Keratinocyte (primary cell): ENCODE data around the gene CHSY1.

ENCODE experiments used
- CTCF ChIP-seq, 3 experiments: IDR thresholded peaks in 1 of 3; conservative IDR thresholded peaks in 1 of 3; optimal IDR thresholded peaks in 1 of 3; 2 replicates in 2 of 3; 3 replicates in 1 of 3; pipeline versions ENCODE3 to v1.5.1; 2011; ENCODE audit warnings: low read length in 3 of 3, mild to moderate bottlenecking in 3 of 3, moderate library complexity in 2 of 3, control low read depth in 1 of 3, inconsistent platforms in 1 of 3; ENCODE audit not compliant: insufficient read depth in 2 of 3; ENCODE audit errors: extremely low read depth in 1 of 3
- EZH2 ChIP-seq: IDR thresholded peaks from one replicate; pipeline ENCODE4 v1.6.1; 2012; ENCODE audit warnings: inconsistent platforms, mild to moderate bottlenecking, low read length, moderate library complexity

- TF ChIP-seq CTCF (optimal IDR thresholded peaks at IDR 0.05 in 1 of 3, IDR thresholded peaks at IDR 0.05 in 1 of 3, conservative IDR thresholded peaks at IDR 0.05 in 1 of 3; ENCODE audit: extremely low read depth in 1 of 3, insufficient read depth in 2 of 3, low read length in 3 of 3) (no peak), EZH2 (no peak)
Measured at GRCh38 chr15:101210466-101210865, 41.4 kb downstream of the CHSY1 start.
